Aorta (tissue), 5 donors: ENCODE measurements around the gene YPEL4. TPM values are rescaled to one million over a fixed set of nuclear protein-coding genes. Genes with fewer than 3 reads are reported as not detected.

Experiments used
- ATAC-seq: fragments of 200-7000 bp; cut with Tn5 transposase; one replicate; pipeline ENCODE4 v1.9.1; 2022; ENCODE audit warnings: moderate library complexity; ENCODE audit not compliant: low FRiP score
- DNase-seq, 2 donors: peaks; one replicate each; pipeline ENCODE4 v3.0.0-alpha.2; 2020
- H3K27ac ChIP-seq, 2 donors: one replicate each; pipeline ENCODE4 v1.5.1; 2013; ENCODE audit warnings: low read length in 2 of 2, mild to moderate bottlenecking in 2 of 2, moderate library complexity in 2 of 2, control low read depth in 1 of 2, inconsistent platforms in 1 of 2, low read depth in 1 of 2
- H3K27me3 ChIP-seq, 2 donors: one replicate each; pipeline ENCODE4 v1.6.1; 2013; ENCODE audit warnings: control low read depth in 1 of 2, low read length in 1 of 2, mild to moderate bottlenecking in 1 of 2, moderate library complexity in 1 of 2; ENCODE audit not compliant: insufficient read depth in 2 of 2, control insufficient read depth in 1 of 2
- H3K36me3 ChIP-seq, 2 donors: one replicate each; pipeline ENCODE4 v1.6.1; 2013; ENCODE audit warnings: control low read depth in 1 of 2, low read length in 1 of 2, mild to moderate bottlenecking in 1 of 2; ENCODE audit not compliant: insufficient read depth in 2 of 2, control insufficient read depth in 1 of 2
- H3K4me1 ChIP-seq, 2 donors: one replicate each; pipeline ENCODE4 v1.6.1; 2013; ENCODE audit warnings: low read length in 2 of 2, control low read depth in 1 of 2, mild to moderate bottlenecking in 1 of 2, moderate library complexity in 1 of 2; ENCODE audit not compliant: insufficient read depth in 2 of 2, control insufficient read depth in 1 of 2
- H3K4me3 ChIP-seq, 2 donors: one replicate each; pipeline ENCODE4 v1.5.1; 2013; ENCODE audit warnings: low read length in 2 of 2, control low read depth in 1 of 2, mild to moderate bottlenecking in 1 of 2
- H3K9me3 ChIP-seq: one replicate; pipeline ENCODE4 v1.6.1; 2013; ENCODE audit warnings: mild to moderate bottlenecking, low read length; ENCODE audit not compliant: control insufficient read depth
- WGBS, 2 donors: extraction: QIAGEN DNeasy Blood & Tissue Kit; methylation state at CpG; one replicate each; pipeline ENCODE4 v1.1.7; 2013; 5-methylcytosine and 5-hydroxymethylcytosine counted together
- intact Hi-C, 2 donors: fragments of 100-400 bp; cut with DNase I; formaldehyde crosslinking; loops; one replicate each; pipeline versions ENCODE4 v1.14.2 to v1.15.0; 2022
- polyA plus RNA-seq, 2 donors: library from polyadenylated mRNA; stranded (reverse); fragments of 200-250 nt; gene quantifications; one replicate each; pipeline ENCODE4 v1.2.3, GENCODE V29; 2013
- total RNA-seq, 2 donors: library from RNA; stranded (reverse); fragmentation: NEBNext Ultra II Directional; extraction: Animal tissue kit (Norgen Biotek cat#: 25700); gene quantifications; one replicate each; pipeline ENCODE4 v1.2.1, GENCODE V29; 2021
- donor health status: healthy with polysubstance abuse.
- donor health status: Bipolar disorder and iron deficiency.
- donor health status: DM: no; HTN: no; CAD: no.
- donor health status: DM: no; HTN: no; CAD: no.
- donor health status: DM: yes; HTN: yes; CAD: no.

YPEL4 gene
- total and polyA plus RNA-seq, 4 donors, result 0.97 to 6.2 (median 2.4) TPM

- 48 to 57% methylated on average over 3 of the region's 3 CpGs for WGBS, 2 donors
- H3K4me1 ChIP-seq, result no peaks in the 10 kb centered on the region
- peaks cover 1% of the 10 kb centered on the region for H3K9me3 ChIP-seq
- no peak for DNase-seq
- intact Hi-C loops, result no loop called here
- H3K4me3 ChIP-seq, result no peak overlapping the region
- peaks cover 8 to 13% of the 10 kb centered on the region in 2 donors for H3K36me3 ChIP-seq
- no peak overlapping the region for H3K27ac ChIP-seq
- no peaks in the 10 kb centered on the region for H3K27me3 ChIP-seq
- ATAC-seq, result no peak
These were observed 33.1 kb downstream of the YPEL4 start for GRCh38 chr11:57616595-57616994.

GRCh38 chr11:57615308-57615707 is 34.4 kb downstream of the YPEL4 start:
- no peak for ATAC-seq
- Histone ChIP-seq H3K4me1 (no peaks in the 10 kb centered on the region), H3K4me3 (no peak overlapping the region), H3K9me3 (peaks cover 1% of the 10 kb centered on the region), H3K36me3 (peaks cover 8 to 16% of the 10 kb centered on the region in 2 donors), H3K27ac (no peak overlapping the region), H3K27me3 (no peaks in the 10 kb centered on the region)
- intact Hi-C loops, result no loop called here
- WGBS, 2 donors, result 14 to 21% methylated on average over 1 of the region's 1 CpG
- DNase-seq, result no peak

GRCh38 chr11:57614234-57614772 is 35.4 kb downstream of the YPEL4 start:
- Histone ChIP-seq H3K9me3 (peaks cover 1% of the 10 kb centered on the region), H3K4me1 (no peaks in the 10 kb centered on the region), H3K27ac (no peak overlapping the region), H3K27me3 (no peaks in the 10 kb centered on the region), H3K4me3 (no peak overlapping the region), H3K36me3 (peaks cover 8 to 16% of the 10 kb centered on the region in 2 donors)
- DNase-seq (no peak), ATAC-seq (no peak)
- WGBS, 2 donors, result 81% methylated on average over 10 of the region's 10 CpGs
- intact Hi-C loops, result no loop called here

- intact Hi-C loops, result no loop called here
- H3K27me3 ChIP-seq, result no peaks in the 10 kb centered on the region
- peaks cover 13 to 15% of the 10 kb centered on the region in 2 donors for H3K36me3 ChIP-seq
- H3K4me3 ChIP-seq, result no peak overlapping the region
- no peak overlapping the region for H3K27ac ChIP-seq
- H3K4me1 ChIP-seq, result no peaks in the 10 kb centered on the region
- ATAC-seq (no peak), DNase-seq (no peak)
- 91 to 93% methylated on average over 4 of the region's 4 CpGs for WGBS, 2 donors
- H3K9me3 ChIP-seq, result no peaks in the 10 kb centered on the region
These were observed 39.5 kb downstream of the YPEL4 start for GRCh38 chr11:57610170-57610569.

- H3K27me3 ChIP-seq, result no peaks in the 10 kb centered on the region
- no peak overlapping the region for H3K27ac ChIP-seq
- H3K4me1 ChIP-seq, result no peaks in the 10 kb centered on the region
- peaks cover 1 to 5% of the 10 kb centered on the region in 2 donors for H3K36me3 ChIP-seq
- no peaks in the 10 kb centered on the region for H3K9me3 ChIP-seq
- intact Hi-C loops, result no loop called here
- no peak for ATAC-seq
- WGBS, 2 donors, result 89 to 91% methylated on average over 5 of the region's 5 CpGs
- H3K4me3 ChIP-seq, result no peak overlapping the region
- no peak for DNase-seq
These were observed 44.7 kb downstream of the YPEL4 start for GRCh38 chr11:57605028-57605420.

GRCh38 chr11:57604296-57605027 is 45.2 kb downstream of the YPEL4 start:
- Histone ChIP-seq H3K27ac (no peak overlapping the region), H3K4me3 (no peak overlapping the region), H3K9me3 (no peaks in the 10 kb centered on the region), H3K4me1 (peaks cover 0 to under 1% of the 10 kb centered on the region in 2 donors), H3K27me3 (no peaks in the 10 kb centered on the region), H3K36me3 (peaks cover 1 to 5% of the 10 kb centered on the region in 2 donors)
- intact Hi-C loops, result no loop called here
- DNase-seq (no peak), ATAC-seq (no peak)
- 60 to 69% methylated on average over 8 of the region's 8 CpGs for WGBS, 2 donors

GRCh38 chr11:57601297-57601696 is 48.4 kb downstream of the YPEL4 start:
- no peaks in the 10 kb centered on the region for H3K36me3 ChIP-seq
- DNase-seq (no peak), ATAC-seq (no peak)
- no peak overlapping the region for H3K4me3 ChIP-seq
- no peaks in the 10 kb centered on the region for H3K27me3 ChIP-seq
- 85 to 86% methylated on average over 3 of the region's 3 CpGs for WGBS, 2 donors
- H3K9me3 ChIP-seq, result no peaks in the 10 kb centered on the region
- H3K27ac ChIP-seq, result no peak overlapping the region
- intact Hi-C loops, result no loop called here
- peaks cover 0 to 4% of the 10 kb centered on the region in 2 donors for H3K4me1 ChIP-seq

- intact Hi-C loops, result loop anchor here (2.0 to 5.0 kb wide), 3 partner anchors 31 to 43 kb away; no protein-coding TSS in a partner anchor
- Histone ChIP-seq H3K4me3 (peak overlapping the region in 1 of 2 donors; percentile 83), H3K9me3 (no peaks in the 10 kb centered on the region), H3K27me3 (no peaks in the 10 kb centered on the region), H3K4me1 (peaks cover 0 to 4% of the 10 kb centered on the region in 2 donors), H3K36me3 (no peaks in the 10 kb centered on the region), H3K27ac (peak overlapping the region in 1 of 2 donors; percentile 99)
- DNase-seq, result no peak
- 23 to 50% methylated on average over 2 of the region's 2 CpGs for WGBS, 2 donors
- no peak for ATAC-seq
These were observed 50.3 kb downstream of the YPEL4 start for GRCh38 chr11:57599381-57599780.

- Histone ChIP-seq H3K4me3 (peak overlapping the region; percentile 55 to 83), H3K27me3 (no peaks in the 10 kb centered on the region), H3K9me3 (no peaks in the 10 kb centered on the region), H3K36me3 (no peaks in the 10 kb centered on the region), H3K27ac (peak overlapping the region; percentile 2 to 99), H3K4me1 (peaks cover 0 to 4% of the 10 kb centered on the region in 2 donors)
- ATAC-seq (peak; percentile 30), DNase-seq (no peak)
- intact Hi-C loops, result loop anchor here (2.0 to 5.0 kb wide), 3 partner anchors 30 to 44 kb away; no protein-coding TSS in a partner anchor
- WGBS, 2 donors, result 12 to 17% methylated on average over 5 of the region's 5 CpGs
These were observed 50.9 kb downstream of the YPEL4 start for GRCh38 chr11:57598831-57599155.
